22Rv1 (cell line): ENCODE results near the gene HS2ST1.

ENCODE experiments used
- ZFX ChIP-seq: fragments of 450-650 bp; IDR thresholded peaks from 2 replicates; pipeline ENCODE4 v1.6.1; 2017; ENCODE audit warnings: antibody characterized with exemption, borderline replicate concordance
- TF ChIP-seq, protein P1 (sequence below): fragments of 450-650 bp; IDR thresholded peaks from 2 replicates; pipeline ENCODE4 v1.5.1; 2017; ENCODE audit warnings: mild to moderate bottlenecking

DNA sequence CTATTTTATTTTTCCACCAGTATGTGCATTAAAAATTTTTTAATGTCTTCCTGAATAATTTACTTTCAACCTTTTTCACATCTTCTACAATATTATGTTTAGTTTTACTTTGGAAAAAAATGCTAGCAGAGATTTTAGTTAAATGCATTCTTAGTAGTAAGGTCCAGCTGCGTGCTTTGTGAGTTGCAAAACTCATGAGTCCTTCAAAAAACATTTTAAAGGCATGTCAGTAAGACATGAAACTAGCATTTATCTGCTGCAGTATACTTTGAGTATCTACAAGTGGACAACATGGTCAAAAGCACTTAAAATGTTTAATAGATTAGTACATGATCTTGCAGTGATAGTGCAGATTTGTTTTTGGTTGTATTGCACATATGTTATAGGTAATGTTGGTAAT is 139.0 kb downstream of the HS2ST1 start:
- TF ChIP-seq, protein P1, sequence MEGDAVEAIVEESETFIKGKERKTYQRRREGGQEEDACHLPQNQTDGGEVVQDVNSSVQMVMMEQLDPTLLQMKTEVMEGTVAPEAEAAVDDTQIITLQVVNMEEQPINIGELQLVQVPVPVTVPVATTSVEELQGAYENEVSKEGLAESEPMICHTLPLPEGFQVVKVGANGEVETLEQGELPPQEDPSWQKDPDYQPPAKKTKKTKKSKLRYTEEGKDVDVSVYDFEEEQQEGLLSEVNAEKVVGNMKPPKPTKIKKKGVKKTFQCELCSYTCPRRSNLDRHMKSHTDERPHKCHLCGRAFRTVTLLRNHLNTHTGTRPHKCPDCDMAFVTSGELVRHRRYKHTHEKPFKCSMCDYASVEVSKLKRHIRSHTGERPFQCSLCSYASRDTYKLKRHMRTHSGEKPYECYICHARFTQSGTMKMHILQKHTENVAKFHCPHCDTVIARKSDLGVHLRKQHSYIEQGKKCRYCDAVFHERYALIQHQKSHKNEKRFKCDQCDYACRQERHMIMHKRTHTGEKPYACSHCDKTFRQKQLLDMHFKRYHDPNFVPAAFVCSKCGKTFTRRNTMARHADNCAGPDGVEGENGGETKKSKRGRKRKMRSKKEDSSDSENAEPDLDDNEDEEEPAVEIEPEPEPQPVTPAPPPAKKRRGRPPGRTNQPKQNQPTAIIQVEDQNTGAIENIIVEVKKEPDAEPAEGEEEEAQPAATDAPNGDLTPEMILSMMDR = no peak
- TF ChIP-seq ZFX = no peak
